ENCODE results near the gene ITGA2.

ITGA2 gene

DNA sequence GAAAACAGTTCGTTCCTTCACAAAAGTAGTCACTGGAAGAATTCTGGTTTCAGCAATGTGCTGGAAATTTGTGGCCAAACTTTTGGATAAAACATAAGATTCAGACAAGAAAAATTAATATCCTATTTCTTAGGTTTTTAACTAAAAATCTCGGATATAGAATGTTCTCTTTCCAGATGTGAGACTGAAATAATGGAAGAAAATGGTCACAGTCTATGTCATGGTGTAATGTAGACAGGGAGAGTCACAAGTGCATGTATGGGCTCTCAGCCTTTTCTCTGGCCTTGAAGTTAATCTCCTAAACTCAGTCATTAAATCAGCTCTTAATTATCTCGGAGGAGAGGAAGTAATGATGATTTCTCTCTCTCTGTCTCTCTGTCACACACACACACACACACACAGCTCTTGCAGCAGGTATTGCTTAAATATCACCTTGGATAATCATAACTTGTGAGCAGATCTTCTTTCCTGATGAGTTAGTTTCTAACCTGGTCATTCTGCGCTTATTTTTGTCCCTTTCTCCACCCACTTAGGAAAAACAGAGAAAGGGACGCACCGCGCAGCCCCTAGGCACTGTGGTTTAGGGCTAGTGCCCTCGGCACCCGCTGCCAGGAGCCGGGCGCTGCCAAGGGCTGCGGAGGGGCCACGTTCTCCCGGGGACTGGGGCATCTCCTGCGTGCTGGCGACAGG is 672 bp upstream of the ITGA2 start:
- no peak for DNase-seq (ENCODE audit: low spot score)

DNA sequence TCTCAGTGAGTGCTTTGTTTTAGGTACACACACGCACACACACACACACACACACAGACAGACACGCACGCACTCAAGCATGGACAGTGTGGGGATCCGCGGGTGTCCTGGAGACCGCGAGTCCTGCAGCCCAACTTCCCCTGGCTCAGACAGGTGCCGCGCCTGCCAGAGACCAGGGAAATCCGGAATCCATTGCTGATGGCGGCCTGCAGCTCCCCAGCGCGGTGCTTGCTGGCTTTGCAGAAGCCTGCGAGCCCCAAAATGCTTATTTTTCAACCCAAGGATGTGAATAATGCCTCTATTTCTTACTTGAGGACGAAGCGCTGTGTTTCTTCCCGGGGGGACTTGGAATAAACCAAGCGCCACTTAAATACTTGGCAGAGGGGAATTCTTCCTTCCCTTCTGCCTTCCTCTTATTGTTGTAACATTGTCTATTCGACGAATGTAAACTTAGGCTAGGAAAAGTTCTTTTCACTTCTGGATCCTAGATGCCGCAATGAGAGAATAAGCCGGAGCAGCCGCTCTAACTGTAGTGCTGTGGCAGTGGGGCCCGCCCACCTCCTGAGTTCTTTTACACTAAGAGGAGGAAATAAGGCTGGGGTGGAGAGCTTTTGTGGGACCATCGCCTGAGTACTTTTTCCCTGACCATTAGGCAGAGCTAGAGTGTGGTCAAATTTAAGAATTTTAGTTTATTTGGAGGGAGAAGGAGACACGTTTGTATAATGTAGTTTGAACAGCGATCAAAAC is 802 bp downstream of the ITGA2 start:
- peak; percentile 67 for DNase-seq (ENCODE audit: low spot score)

DNA sequence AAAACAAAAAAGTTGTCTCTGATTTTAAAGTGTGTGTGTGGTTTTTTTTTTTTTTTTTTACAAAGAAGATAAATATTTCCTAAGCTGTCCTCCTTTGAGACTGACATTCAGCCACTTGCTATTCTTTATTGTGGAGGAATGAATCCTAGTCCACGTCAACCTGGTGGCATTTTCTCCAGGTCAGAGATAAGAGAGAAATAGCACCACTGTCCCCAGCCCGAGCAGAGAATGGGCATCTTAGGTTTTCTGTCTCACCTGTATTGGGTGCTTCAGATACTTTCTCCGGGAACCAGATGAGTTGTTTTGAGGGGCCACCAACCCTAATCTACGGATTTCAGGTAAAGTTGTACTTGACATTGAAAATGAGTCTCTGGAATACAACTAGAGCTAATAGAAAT is 1.4 kb downstream of the ITGA2 start:
- no peak for DNase-seq (ENCODE audit: low spot score)

GRCh38 chr5:52993367-52993766 is 4.2 kb downstream of the ITGA2 start:
- DNase-seq (ENCODE audit: low spot score): no peak

GRCh38 chr5:52994266-52994665 is 5.1 kb downstream of the ITGA2 start:
- DNase-seq (ENCODE audit: low spot score): no peak

- no peak for DNase-seq (ENCODE audit: low spot score)
Measured at GRCh38 chr5:52995095-52995494, 5.9 kb downstream of the ITGA2 start.

GRCh38 chr5:52995914-52996313 is 6.8 kb downstream of the ITGA2 start:
- no peak for DNase-seq (ENCODE audit: low spot score)

DNA sequence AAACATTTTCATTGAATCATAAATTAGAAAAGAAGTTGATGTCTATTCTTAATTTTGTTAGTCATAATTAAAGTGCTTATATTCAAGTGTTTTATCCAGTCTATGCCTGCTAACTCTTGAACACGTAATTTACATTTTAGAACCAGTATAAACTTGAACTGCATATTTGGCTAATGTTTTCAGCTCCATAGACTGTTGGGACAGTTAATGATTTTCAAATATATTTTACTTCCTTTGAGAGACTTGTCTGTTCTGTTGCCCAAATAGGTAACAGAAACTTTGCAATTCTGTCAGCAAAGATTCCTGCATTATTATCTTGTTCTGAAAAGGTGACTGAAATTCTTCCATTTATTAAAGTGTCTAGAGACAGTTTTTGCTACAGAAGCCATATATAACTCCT is 7.8 kb downstream of the ITGA2 start:
- no peak for DNase-seq (ENCODE audit: low spot score)

DNA sequence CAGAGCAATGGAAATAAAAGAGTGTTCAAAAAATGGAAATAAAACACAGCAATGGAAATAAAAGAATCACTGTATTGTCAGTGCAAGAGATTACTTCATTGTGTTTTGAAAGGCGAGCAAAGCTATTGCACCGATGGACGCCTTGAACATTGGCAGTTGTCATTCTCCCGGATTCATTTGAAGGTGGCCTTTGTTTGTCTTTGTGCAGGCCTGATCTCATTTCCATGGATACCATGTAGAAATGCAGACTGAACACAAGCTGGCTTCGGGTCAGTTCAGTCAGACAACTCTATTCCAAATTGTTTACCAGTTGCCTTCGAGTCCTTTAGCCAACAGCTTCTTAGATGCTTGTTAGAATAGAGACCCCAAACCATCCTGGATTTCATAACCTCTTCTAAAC is 8.3 kb downstream of the ITGA2 start:
- DNase-seq (ENCODE audit: low spot score): no peak

GRCh38 chr5:52998552-52999313 is 9.6 kb downstream of the ITGA2 start:
- DNase-seq (ENCODE audit: low spot score): no peak

GRCh38 chr5:52999344-52999949 is 10.3 kb downstream of the ITGA2 start:
- DNase-seq (ENCODE audit: low spot score): peak; percentile 53

GRCh38 chr5:53001541-53001940 is 12.4 kb downstream of the ITGA2 start:
- no peak for DNase-seq (ENCODE audit: low spot score)

GRCh38 chr5:53002491-53002890 is 13.3 kb downstream of the ITGA2 start:
- DNase-seq (ENCODE audit: low spot score): no peak

DNA sequence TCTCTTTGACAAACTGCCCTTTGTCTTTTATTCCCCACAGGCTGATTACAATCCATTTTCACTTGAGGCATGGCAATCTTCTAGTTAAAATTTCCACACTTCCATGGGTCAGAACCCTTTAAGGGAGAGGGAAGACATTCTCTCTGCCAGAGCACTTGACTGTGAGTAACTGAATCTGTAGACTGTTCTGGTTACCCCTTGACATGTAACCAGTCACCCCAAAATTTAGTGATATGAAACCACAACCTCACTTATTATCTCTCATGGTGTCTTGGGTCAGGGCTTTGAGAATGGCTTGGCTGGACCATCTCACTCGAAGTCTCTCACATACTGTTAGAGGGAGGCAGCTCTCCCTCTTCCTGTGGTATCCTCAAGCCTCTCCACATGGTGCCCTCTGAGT is 14.0 kb downstream of the ITGA2 start:
- no peak for DNase-seq (ENCODE audit: low spot score)

GRCh38 chr5:53006911-53007890 is 18.0 kb downstream of the ITGA2 start:
- no peak for DNase-seq (ENCODE audit: low spot score)

DNA sequence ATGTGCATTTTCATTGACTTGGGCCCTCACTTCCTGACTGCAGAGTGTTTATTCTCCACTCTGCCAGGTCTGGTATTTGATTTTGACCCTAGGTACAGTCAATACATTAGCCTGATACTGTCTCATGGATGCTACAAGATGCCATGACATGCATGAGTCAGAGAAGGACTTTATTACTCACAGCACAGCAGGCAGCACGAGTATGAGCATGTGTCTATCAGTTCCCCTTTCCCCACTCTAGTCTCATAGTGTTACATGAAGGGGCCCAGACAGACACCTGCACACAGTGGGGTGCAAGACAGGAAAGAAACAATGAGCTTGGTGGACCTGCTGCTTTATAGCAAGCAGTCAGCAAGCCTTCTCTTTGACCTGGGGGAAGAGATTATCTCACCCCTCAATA is 19.6 kb downstream of the ITGA2 start:
- DNase-seq (ENCODE audit: low spot score): no peak

DNA sequence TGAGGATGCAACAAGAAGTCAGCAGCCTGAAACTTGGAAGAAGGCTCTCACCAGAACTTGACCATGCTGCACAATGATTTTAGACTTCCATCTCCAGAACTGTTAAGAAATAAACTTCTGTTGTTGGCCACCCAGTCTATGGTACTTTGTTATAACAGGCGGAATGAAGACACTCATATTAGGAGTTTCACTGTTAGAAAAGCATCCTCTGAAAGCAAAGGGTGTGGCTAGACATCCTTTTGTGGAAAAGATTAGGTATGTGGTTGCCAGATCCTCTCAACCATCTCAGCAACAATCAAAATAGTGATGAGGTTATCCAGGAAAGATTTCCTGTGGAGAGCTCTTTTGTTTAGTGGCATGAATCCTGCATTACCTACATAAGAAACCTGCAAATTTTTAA is 20.7 kb downstream of the ITGA2 start:
- DNase-seq (ENCODE audit: low spot score): no peak

- no peak for DNase-seq (ENCODE audit: low spot score)
Measured at GRCh38 chr5:53010814-53011213, 21.7 kb downstream of the ITGA2 start.

DNA sequence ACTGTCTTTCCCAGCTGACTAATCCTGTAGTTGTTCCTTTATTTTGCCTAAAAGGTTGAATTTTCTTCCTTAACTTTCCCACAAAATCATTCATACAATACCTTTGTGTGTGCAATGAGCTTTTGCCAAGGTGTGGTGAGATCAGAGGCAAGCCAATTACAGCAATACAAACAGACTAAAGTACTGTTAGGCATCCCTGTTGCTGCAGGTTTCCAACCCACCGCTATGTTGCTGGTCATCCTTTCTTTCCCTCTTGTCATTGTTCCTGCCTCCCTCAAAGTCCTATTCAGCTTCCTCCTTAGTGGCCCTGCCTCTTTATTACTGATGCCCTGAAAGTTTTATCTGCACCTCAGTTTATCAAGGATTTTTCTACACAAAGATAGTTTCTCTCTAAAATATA is 22.1 kb downstream of the ITGA2 start:
- DNase-seq (ENCODE audit: low spot score): no peak

DNA sequence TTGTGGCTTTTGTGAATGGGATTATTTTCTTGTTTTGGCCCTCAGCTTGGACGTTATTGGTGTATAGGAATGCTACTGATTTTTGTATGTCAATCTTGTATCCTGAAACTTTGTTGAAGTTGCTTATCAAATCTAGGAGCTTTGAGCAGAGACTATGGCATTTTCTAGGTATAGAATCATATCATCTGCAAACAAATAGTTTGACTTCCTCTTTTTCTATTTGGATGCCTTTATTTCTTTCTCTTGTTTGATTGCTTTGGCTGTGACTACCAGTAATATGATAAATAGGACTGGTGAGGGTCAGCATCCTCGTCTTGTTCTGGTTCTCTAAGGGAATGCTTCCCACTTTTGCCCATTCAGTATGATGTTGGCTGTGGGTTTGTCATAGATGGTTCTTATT is 24.7 kb downstream of the ITGA2 start:
- no peak for DNase-seq (ENCODE audit: low spot score)

- no peak for DNase-seq (ENCODE audit: low spot score)
Measured at GRCh38 chr5:53017383-53017782, 28.2 kb downstream of the ITGA2 start.
